GM19452 (cell line): ENCODE results near the gene CDC42BPG.

ENCODE experiments used
- ATAC-seq: cut with Tn5 transposase; IDR thresholded peaks from one replicate; pipeline ENCODE4 v1.9.1; 2021; ENCODE audit not compliant: unreplicated experiment

Gene CDC42BPG

GRCh38 chr11:64878494-64879243 is 34.2 kb upstream of the CDC42BPG start, which contains the start of gene EHD1:
Gene EHD1, minus strand, starts transcription at chr11:64878621. Its CDS starts 157 bp downstream, at chr11:64878464.
- ATAC-seq: peak; percentile 66

- ATAC-seq: no peak
Measured at GRCh38 chr11:64878223-64878493, 33.7 kb upstream of the CDC42BPG start.

- no peak for ATAC-seq
Measured at GRCh38 chr11:64877390-64878222, 33.2 kb upstream of the CDC42BPG start.

- ATAC-seq: no peak
Measured at GRCh38 chr11:64876835-64877341, 32.4 kb upstream of the CDC42BPG start.

- no peak for ATAC-seq
Measured at GRCh38 chr11:64876229-64876750, 31.8 kb upstream of the CDC42BPG start.

- ATAC-seq: no peak
Measured at GRCh38 chr11:64875369-64876228, 31.1 kb upstream of the CDC42BPG start.

- ATAC-seq: no peak
Measured at GRCh38 chr11:64874308-64875240, 30.1 kb upstream of the CDC42BPG start.

GRCh38 chr11:64872790-64873488 is 28.5 kb upstream of the CDC42BPG start:
- ATAC-seq: no peak

- ATAC-seq: no peak
Measured at GRCh38 chr11:64871492-64871891, 27.0 kb upstream of the CDC42BPG start.

GRCh38 chr11:64870893-64871466 is 26.5 kb upstream of the CDC42BPG start:
- ATAC-seq: no peak

GRCh38 chr11:64870176-64870892 is 25.9 kb upstream of the CDC42BPG start:
- no peak for ATAC-seq

GRCh38 chr11:64869571-64870175 is 25.2 kb upstream of the CDC42BPG start:
- no peak for ATAC-seq

- no peak for ATAC-seq
Measured at GRCh38 chr11:64868904-64869570, 24.6 kb upstream of the CDC42BPG start.

GRCh38 chr11:64867748-64868462 is 23.5 kb upstream of the CDC42BPG start:
- no peak for ATAC-seq

GRCh38 chr11:64866173-64866491 is 21.7 kb upstream of the CDC42BPG start:
- ATAC-seq: no peak

GRCh38 chr11:64865286-64866172 is 21.1 kb upstream of the CDC42BPG start:
- ATAC-seq: no peak
